Testis (tissue), 2 donors: ENCODE measurements around the gene RNF169.

ENCODE experiments used
- CTCF ChIP-seq, 3 experiments: fragments of 450-650 bp in 2 of 3; fragments of 200-600 bp in 1 of 3; sonication (generic) in 1 of 3; IDR thresholded peaks; one replicate each; pipeline ENCODE4 v1.5.1; 2016 to 2019; ENCODE audit warnings: antibody characterized with exemption in 3 of 3, mild to moderate bottlenecking in 2 of 3, moderate library complexity in 1 of 3
- POLR2A ChIP-seq: fragments of 450-650 bp; IDR thresholded peaks from one replicate; pipeline ENCODE4 v1.6.1; 2017; ENCODE audit warnings: antibody characterized with exemption, mild to moderate bottlenecking, moderate library complexity

- TF ChIP-seq POLR2A (no peak), CTCF (IDR thresholded peaks at IDR 0.05) (no peak)
Observed at GRCh38 chr11:74742070-74742469, 6.6 kb upstream of the RNF169 start.
